H9 (cell line): Measurements from ENCODE around the gene SH2D1B. TPM values are rescaled to one million over a fixed set of nuclear protein-coding genes. Genes with fewer than 3 reads are reported as not detected.

Experiments
- DNase-seq: peaks from one replicate; pipeline ENCODE4 v3.0.0-alpha.2; 2017
- H2AFZ ChIP-seq: one replicate; pipeline ENCODE4 v1.6.1; 2013; ENCODE audit warnings: mild to moderate bottlenecking, low read length, control low read depth, moderate library complexity
- H2AK5ac ChIP-seq: 2 replicates; pipeline ENCODE4 v1.6.1; 2013; ENCODE audit warnings: low read length, control low read depth, mixed read lengths; ENCODE audit not compliant: insufficient read length
- H2BK120ac ChIP-seq: one replicate; pipeline ENCODE4 v1.6.1; 2013; ENCODE audit warnings: low read depth, mild to moderate bottlenecking, low read length, control low read depth, inconsistent platforms; ENCODE audit not compliant: poor library complexity, severe bottlenecking
- H2BK12ac ChIP-seq: 2 replicates; pipeline ENCODE4 v1.6.1; 2013; ENCODE audit warnings: low read length, control low read depth, mixed read lengths, low read depth; ENCODE audit not compliant: insufficient read length
- H2BK15ac ChIP-seq: 2 replicates; pipeline ENCODE4 v1.6.1; 2013; ENCODE audit warnings: low read depth, low read length, control low read depth
- H2BK20ac ChIP-seq: one replicate; pipeline ENCODE4 v1.6.1; 2013; ENCODE audit warnings: low read depth, mild to moderate bottlenecking, low read length, control low read depth, inconsistent platforms; ENCODE audit not compliant: poor library complexity, severe bottlenecking
- H2BK5ac ChIP-seq: 2 replicates; pipeline ENCODE4 v1.6.1; 2013; ENCODE audit warnings: low read length, control low read depth, mixed read lengths; ENCODE audit not compliant: insufficient read length
- H3K14ac ChIP-seq: 2 replicates; pipeline ENCODE4 v1.6.1; 2013; ENCODE audit warnings: low read length, control low read depth; ENCODE audit not compliant: insufficient read depth
- H3K18ac ChIP-seq: 2 replicates; pipeline ENCODE4 v1.6.1; 2013; ENCODE audit warnings: low read depth, mild to moderate bottlenecking, mixed read lengths, low read length, control low read depth; ENCODE audit not compliant: insufficient read length
- H3K23ac ChIP-seq: 2 replicates; pipeline ENCODE4 v1.6.1; 2013; ENCODE audit warnings: low read length, control low read depth, mixed read lengths, low read depth; ENCODE audit not compliant: insufficient read length
- H3K23me2 ChIP-seq: 2 replicates; pipeline ENCODE4 v1.6.1; 2013; ENCODE audit warnings: low read depth, mild to moderate bottlenecking, mixed read lengths, low read length, control low read depth; ENCODE audit not compliant: insufficient read length, poor library complexity, severe bottlenecking
- H3K27ac ChIP-seq: 2 replicates; pipeline ENCODE4 v1.5.1; 2013; ENCODE audit warnings: low read length, control low read depth, mixed read lengths, low read depth; ENCODE audit not compliant: insufficient read length
- H3K27me3 ChIP-seq: 2 replicates; pipeline ENCODE4 v1.6.1; 2013; ENCODE audit warnings: low read length, control low read depth, inconsistent platforms; ENCODE audit not compliant: insufficient read depth
- H3K4ac ChIP-seq: 2 replicates; pipeline ENCODE4 v1.6.1; 2013; ENCODE audit warnings: low read depth, mild to moderate bottlenecking, control low read depth, inconsistent platforms, low read length, moderate library complexity
- H3K4me1 ChIP-seq: 2 replicates; pipeline ENCODE4 v1.6.1; 2013; ENCODE audit warnings: low read length, control low read depth, inconsistent platforms; ENCODE audit not compliant: insufficient read depth
- H3K4me2 ChIP-seq: 2 replicates; pipeline ENCODE4 v1.6.1; 2013; ENCODE audit warnings: low read length, control low read depth, mixed read lengths; ENCODE audit not compliant: insufficient read length, insufficient read depth
- H3K56ac ChIP-seq: 2 replicates; pipeline ENCODE4 v1.6.1; 2013; ENCODE audit warnings: low read depth, mild to moderate bottlenecking, mixed read lengths, low read length, control low read depth; ENCODE audit not compliant: insufficient read length
- H3K79me1 ChIP-seq: 2 replicates; pipeline ENCODE4 v1.6.1; 2013; ENCODE audit warnings: low read depth, mild to moderate bottlenecking, moderate library complexity, low read length, control low read depth, inconsistent platforms; ENCODE audit not compliant: insufficient read depth, poor library complexity, severe bottlenecking
- H3K79me2 ChIP-seq: 2 replicates; pipeline ENCODE4 v1.6.1; 2013; ENCODE audit warnings: low read length, control low read depth, inconsistent platforms; ENCODE audit not compliant: insufficient read depth
- H3K9ac ChIP-seq: 2 replicates; pipeline ENCODE4 v1.6.1; 2013; ENCODE audit warnings: low read length, control low read depth, mixed read lengths; ENCODE audit not compliant: insufficient read length; ENCODE audit errors: extremely low read depth
- H3K9me3 ChIP-seq: one replicate; pipeline ENCODE4 v1.6.1; 2013; ENCODE audit warnings: low read depth, low read length, inconsistent platforms; ENCODE audit not compliant: control insufficient read depth
- H3T11ph ChIP-seq: one replicate; pipeline ENCODE4 v1.6.1; 2013; ENCODE audit warnings: mild to moderate bottlenecking, low read length, control low read depth, inconsistent platforms
- H4K20me1 ChIP-seq: one replicate; pipeline ENCODE4 v1.6.1; 2013; ENCODE audit not compliant: control insufficient read depth, insufficient read length, insufficient read depth
- H4K5ac ChIP-seq: 2 replicates; pipeline ENCODE4 v1.6.1; 2013; ENCODE audit warnings: low read depth, mild to moderate bottlenecking, mixed read lengths, low read length, control low read depth; ENCODE audit not compliant: insufficient read length
- H4K8ac ChIP-seq: replicated peaks from 2 replicates; pipeline ENCODE4 v1.6.1; 2013; ENCODE audit warnings: low read length, control low read depth, mixed read lengths, low read depth; ENCODE audit not compliant: insufficient read length
- H4K91ac ChIP-seq: 2 replicates; pipeline ENCODE4 v1.6.1; 2013; ENCODE audit warnings: low read depth, mild to moderate bottlenecking, moderate library complexity, mixed read lengths, low read length, control low read depth; ENCODE audit not compliant: insufficient read length
- H3K27ac Mint-ChIP-seq, 3 experiments: 2 replicates in 2 of 3; 3 replicates in 1 of 3; pipeline ENCODE4 v1.8.0; 2020 to 2021; ENCODE audit warnings: mixed read lengths in 3 of 3, mild to moderate bottlenecking in 1 of 3, moderate library complexity in 1 of 3
- H3K27me3 Mint-ChIP-seq: 2 replicates; pipeline ENCODE4 v1.8.0; 2021; ENCODE audit warnings: low read depth, mild to moderate bottlenecking, moderate library complexity, mixed read lengths
- H3K36me3 Mint-ChIP-seq, 3 experiments: 2 replicates in 2 of 3; 3 replicates in 1 of 3; pipeline ENCODE4 v1.8.0; 2020 to 2021; ENCODE audit warnings: low read depth in 3 of 3, mixed read lengths in 3 of 3; ENCODE audit not compliant: insufficient read depth in 1 of 3
- H3K4me1 Mint-ChIP-seq, 2 experiments: 2 replicates each; pipeline ENCODE4 v1.8.0; 2020; ENCODE audit warnings: mixed read lengths in 2 of 2
- H3K4me3 Mint-ChIP-seq, 2 experiments: 2 replicates in 1 of 2; 3 replicates in 1 of 2; pipeline ENCODE4 v1.8.0; 2020 to 2021; ENCODE audit warnings: mild to moderate bottlenecking in 2 of 2, mixed read lengths in 2 of 2, moderate library complexity in 1 of 2
- H3K9me3 Mint-ChIP-seq, 2 experiments: 2 replicates in 1 of 2; 3 replicates in 1 of 2; pipeline ENCODE4 v1.8.0; 2020; ENCODE audit warnings: mild to moderate bottlenecking in 2 of 2, mixed read lengths in 2 of 2, moderate library complexity in 1 of 2
- CTCF ChIP-seq: fragments of 200-600 bp; sonication (generic); conservative IDR thresholded peaks from 3 replicates; pipeline ENCODE4 v1.8.0; 2021; ENCODE audit warnings: antibody characterized with exemption, mild to moderate bottlenecking
- WGBS: extraction: QIAGEN DNeasy Blood & Tissue Kit; methylation state at CpG from one replicate; pipeline ENCODE4 v1.1.7; 2013; ENCODE audit warnings: missing lambda C conversion rate, low lambda C conversion rate, mixed read lengths; ENCODE audit not compliant: insufficient read length; ENCODE audit errors: extremely low coverage; 5-methylcytosine and 5-hydroxymethylcytosine counted together
- total RNA-seq: library from RNA; stranded (reverse); gene quantifications from 2 replicates; pipeline ENCODE4 v1.2.1, GENCODE V29; 2021

Gene SH2D1B
- total RNA-seq, 1 experiment from 2014 or later = not detected

DNA sequence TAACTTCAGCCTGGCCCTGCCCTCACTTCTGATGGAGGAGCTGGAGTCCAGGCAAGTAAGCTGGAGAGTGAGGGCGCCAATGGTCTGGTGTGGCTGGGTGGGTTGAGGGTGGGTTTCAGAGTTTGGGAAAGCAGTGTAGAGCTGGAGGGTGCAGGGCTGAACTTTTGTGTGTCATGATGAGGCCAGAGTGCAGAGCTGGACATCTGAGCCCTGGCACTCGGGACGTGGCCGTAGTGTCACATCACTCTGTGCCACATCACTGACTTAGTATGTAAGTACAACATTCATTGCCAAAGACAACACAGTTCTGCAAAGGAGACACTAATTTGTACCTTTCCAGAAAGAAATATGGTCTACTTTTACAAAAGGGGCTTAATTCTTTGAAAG lies 51.1 kb downstream of the SH2D1B start:
- Histone ChIP-seq H2BK120ac (no peak overlapping the region), H4K8ac (no peak overlapping the region), H3K4me1 (no peaks in the 10 kb centered on the region), H2BK15ac (no peak overlapping the region), H3K18ac (no peak overlapping the region), H3K14ac (no peak overlapping the region), H2AFZ (no peak overlapping the region), H4K91ac (no peak overlapping the region), H4K20me1 (no peaks in the 10 kb centered on the region), H3K27me3 (no peaks in the 10 kb centered on the region), H3K79me1 (no peaks in the 10 kb centered on the region), H3K4ac (no peak overlapping the region), H4K5ac (no peak overlapping the region), H3K23me2 (no peaks in the 10 kb centered on the region), H3K23ac (no peak overlapping the region), H3K56ac (no peak overlapping the region), H3K9me3 (no peaks in the 10 kb centered on the region), H2BK12ac (no peak overlapping the region), H2AK5ac (no peak overlapping the region), H3T11ph (no peak overlapping the region), H3K79me2 (no peaks in the 10 kb centered on the region), H3K4me2 (no peak overlapping the region), H2BK5ac (no peak overlapping the region), H3K9ac (no peak overlapping the region), H3K27ac (no peak overlapping the region), H2BK20ac (no peak overlapping the region)
- Mint-ChIP-seq H3K4me3 (no peak overlapping the region; a peak in 1 of 5 replicates), H3K27ac (no peak overlapping the region), H3K27me3 (no peaks in the 10 kb centered on the region), H3K4me1 (peaks cover 3 to 7% of the 10 kb centered on the region in 2 experiments; a peak in 3 of 4 replicates), H3K36me3 (peaks cover 3 to 12% (median 6%) of the 10 kb centered on the region in 3 experiments; a peak in 3 of 7 replicates), H3K9me3 (no peaks in the 10 kb centered on the region)
- DNase-seq = no peak
- no peak for TF ChIP-seq CTCF
- no CpG with 5 or more reads among the region's 4 CpGs for WGBS
